Spleen (tissue), 11 donors: ENCODE data around the gene ARAP3. TPM values are rescaled to one million over a fixed set of nuclear protein-coding genes. Genes with fewer than 3 reads are reported as not detected.

Experiments used
- DNase-seq: peaks from one replicate; pipeline ENCODE4 v3.0.0-alpha.2; 2020
- H3K27ac ChIP-seq, 8 donors: fragments of 200-600 bp; sonication (generic) in 7 of 8; 1 replicate in 4 of 8; 2 replicates in 4 of 8; pipeline versions ENCODE4 v1.5.0 to v1.8.0; 2016 to 2021; ENCODE audit warnings: inconsistent platforms in 4 of 8, mild to moderate bottlenecking in 4 of 8, moderate library complexity in 1 of 8
- H3K27me3 ChIP-seq, 7 donors: fragments of 200-600 bp; sonication (generic) in 6 of 7; replicated peaks in 1 of 7; 1 replicate in 4 of 7; 2 replicates in 3 of 7; pipeline versions ENCODE4 v1.5.0 to v1.8.0; 2016 to 2021; ENCODE audit warnings: inconsistent platforms in 3 of 7, mild to moderate bottlenecking in 1 of 7
- H3K36me3 ChIP-seq, 6 donors: fragments of 200-600 bp; sonication (generic) in 5 of 6; 1 replicate in 4 of 6; 2 replicates in 2 of 6; pipeline versions ENCODE4 v1.5.0 to v1.8.0; 2016 to 2021; ENCODE audit warnings: inconsistent platforms in 2 of 6
- H3K4me1 ChIP-seq, 6 donors: fragments of 200-600 bp; sonication (generic) in 5 of 6; 1 replicate in 3 of 6; 2 replicates in 3 of 6; pipeline versions ENCODE4 v1.5.0 to v1.8.0; 2016 to 2021; ENCODE audit warnings: inconsistent platforms in 3 of 6
- H3K4me3 ChIP-seq, 8 donors: fragments of 200-600 bp; sonication (generic) in 7 of 8; 1 replicate in 4 of 8; 2 replicates in 4 of 8; pipeline versions ENCODE4 v1.5.0 to v1.8.0; 2016 to 2021; ENCODE audit warnings: inconsistent platforms in 4 of 8, mild to moderate bottlenecking in 4 of 8, moderate library complexity in 2 of 8
- H3K9me3 ChIP-seq, 8 donors: fragments of 200-600 bp; sonication (generic) in 7 of 8; 1 replicate in 4 of 8; 2 replicates in 4 of 8; pipeline versions ENCODE4 v1.5.0 to v1.8.0; 2016 to 2021; ENCODE audit warnings: inconsistent platforms in 4 of 8
- CTCF ChIP-seq, 11 experiments: fragments of 200-600 bp in 7 of 11; fragments of 450-650 bp in 4 of 11; sonication (generic) in 4 of 11; IDR thresholded peaks in 8 of 11; conservative IDR thresholded peaks in 3 of 11; 1 replicate in 7 of 11; 2 replicates in 4 of 11; pipeline versions ENCODE4 v1.4.0 to v1.8.0; 2016 to 2021; ENCODE audit warnings: antibody characterized with exemption in 11 of 11, inconsistent platforms in 4 of 11, mild to moderate bottlenecking in 1 of 11
- POLR2A ChIP-seq, 3 donors: fragments of 450-650 bp; IDR thresholded peaks; one replicate each; pipeline ENCODE4 v1.5.1; 2017; ENCODE audit warnings: antibody characterized with exemption in 3 of 3, mild to moderate bottlenecking in 1 of 3
- POLR2AphosphoS5 ChIP-seq, 3 donors: sonication (generic); formaldehyde crosslinking; IDR thresholded peaks; one replicate each; pipeline ENCODE4 v1.5.1; 2017; ENCODE audit warnings: antibody characterized with exemption in 3 of 3
- WGBS, 5 donors: extraction: QIAGEN DNeasy Blood & Tissue Kit in 3 of 5; methylation state at CpG; one replicate each; pipeline versions ENCODE4 v1.1.5 to v1.1.7; 2013 to 2018; 5-methylcytosine and 5-hydroxymethylcytosine counted together
- intact Hi-C: fragments of 100-400 bp; cut with DNase I; formaldehyde crosslinking; loops from one replicate; pipeline ENCODE4 v1.15.0; 2023; ENCODE audit warnings: low total_unique reads
- polyA plus RNA-seq, 3 donors: library from polyadenylated mRNA; stranded (reverse); fragments of 200-250 nt; gene quantifications; one replicate each; pipeline ENCODE4 v1.2.1, GENCODE V29; 2013
- total RNA-seq, 7 donors: library from RNA; depleted of rRNA in 3 of 7; stranded (reverse); fragments of >200 nt in 3 of 7; fragmentation: NEBNext Ultra II Directional in 4 of 7; extraction: Animal tissue kit (Norgen Biotek cat#: 25700) in 4 of 7; gene quantifications; one replicate each; pipeline versions ENCODE4 v1.1.0 to v1.2.1, GENCODE V29; 2016 to 2021
- donor health status: healthy with polysubstance abuse.
- donor health status: DM: no; HTN: no; CAD: no; lungs with moderate emphysema.
- donor health status: DM: no; HTN: no; CAD: no.
- donor health status: Bipolar disorder and iron deficiency.
- donor health status: healthy.
- donor health status: DM: no; HTN: no; CAD: no.
- donor health status: DM: yes; HTN: yes; CAD: no.

ARAP3 gene
- total and polyA plus RNA-seq, 10 donors, result 4.0 to 31.2 (median 16.0) TPM

- 75 to 95% (median 86%) methylated on average over 2 of the region's 2 CpGs for WGBS, 5 donors
These were observed 74.0 kb downstream of the ARAP3 start for GRCh38 chr5:141608046-141608445.

GRCh38 chr5:141605523-141606277 is 76.3 kb downstream of the ARAP3 start:
- peaks cover 61 to 100% (median 89%) of the 10 kb centered on the region in 6 donors for H3K4me1 ChIP-seq
- H3K27me3 ChIP-seq, result no peaks in the 10 kb centered on the region
- H3K9me3 ChIP-seq, result no peaks in the 10 kb centered on the region
- H3K36me3 ChIP-seq, result peaks cover 0 to 7% (median 0%) of the 10 kb centered on the region in 6 donors
- DNase-seq, result peak; percentile 80
- peak in 1 of 3 donors; percentile 83 for TF ChIP-seq POLR2AphosphoS5 (IDR thresholded peaks at IDR 0.05)
- TF ChIP-seq POLR2A (IDR thresholded peaks at IDR 0.05), result no peak
- peak in 6 of 11 experiments; percentile 8 to 41 (median 30) for TF ChIP-seq CTCF (IDR thresholded peaks at IDR 0.05 in 8 of 11, conservative IDR thresholded peaks at IDR 0.05 in 3 of 11)
- H3K27ac ChIP-seq, result peak overlapping the region; percentile 50 to 91 (median 88)
- peak overlapping the region in 1 of 8 donors; percentile 35 for H3K4me3 ChIP-seq
- intact Hi-C loops, result no loop called here
- 4 to 12% (median 6%) methylated on average over 6 of the region's 6 CpGs for WGBS, 5 donors

More at GRCh38 chr5:141608046-141608445, 74.0 kb downstream of the ARAP3 start:
- DNase-seq, result no peak
- H3K27ac ChIP-seq, result peak overlapping the region; percentile 14 to 91 (median 60)
- H3K27me3 ChIP-seq, result no peaks in the 10 kb centered on the region
- peaks cover 0 to 11% (median 0%) of the 10 kb centered on the region in 6 donors for H3K36me3 ChIP-seq
- intact Hi-C loops, result no loop called here
- H3K4me3 ChIP-seq, result no peak overlapping the region
- peaks cover 47 to 100% (median 87%) of the 10 kb centered on the region in 6 donors for H3K4me1 ChIP-seq
- no peak for TF ChIP-seq POLR2A (IDR thresholded peaks at IDR 0.05)
- TF ChIP-seq CTCF (IDR thresholded peaks at IDR 0.05 in 8 of 11, conservative IDR thresholded peaks at IDR 0.05 in 3 of 11), result no peak
- no peak for TF ChIP-seq POLR2AphosphoS5 (IDR thresholded peaks at IDR 0.05)
- H3K9me3 ChIP-seq, result no peaks in the 10 kb centered on the region

GRCh38 chr5:141603923-141604717 is 77.9 kb downstream of the ARAP3 start:
- Histone ChIP-seq H3K27me3 (no peaks in the 10 kb centered on the region), H3K4me3 (peak overlapping the region in 1 of 8 donors; percentile 35), H3K27ac (peak overlapping the region; percentile 5 to 91 (median 88)), H3K9me3 (no peaks in the 10 kb centered on the region), H3K36me3 (no peaks in the 10 kb centered on the region), H3K4me1 (peaks cover 56 to 100% (median 90%) of the 10 kb centered on the region in 6 donors)
- no peak for DNase-seq
- intact Hi-C loops, result no loop called here
- 38 to 48% (median 41%) methylated on average over 6 of the region's 6 CpGs for WGBS, 5 donors
- TF ChIP-seq POLR2A (IDR thresholded peaks at IDR 0.05) (no peak), POLR2AphosphoS5 (IDR thresholded peaks at IDR 0.05) (peak in 1 of 3 donors; percentile 55), CTCF (IDR thresholded peaks at IDR 0.05 in 8 of 11, conservative IDR thresholded peaks at IDR 0.05 in 3 of 11) (peak in 1 of 11 experiments; percentile 15)

Other genes starting within 250 kb of the ARAP3 start
- 10 to 100 TPM; 10.7 to 26.7 (median 22.5) TPM for gene PCDHGC3, start 206.3 kb downstream of the ARAP3 start, total RNA-seq
- 10 to 100 TPM in 2 of 3 donors, 1 to 10 TPM in 1; 7.0 to 12.7 (median 10.3) TPM for gene PCDHGC3, start 206.3 kb downstream of the ARAP3 start, polyA plus RNA-seq
- 1 to 10 TPM; 1.3 to 3.9 (median 2.6) TPM for gene PCDHGC4, start 197.2 kb downstream of the ARAP3 start, total RNA-seq
- under 1 TPM in 2 of 3 donors, not detected in 1; 0.03 TPM for gene PCDHGC4, start 197.2 kb downstream of the ARAP3 start, polyA plus RNA-seq
- 1 to 10 TPM in 5 of 7 donors, under 1 TPM in 2; 0.93 to 2.5 (median 1.2) TPM for gene PCDHGC5, start 193.1 kb downstream of the ARAP3 start, total RNA-seq
- gene PCDHGC5, start 193.1 kb downstream of the ARAP3 start, polyA plus RNA-seq, result under 1 TPM in 2 of 3 donors, not detected in 1; 0.02 to 0.10 TPM
- 100 to 1,000 TPM in 3 of 7 donors, 10 to 100 TPM in 4; 72.5 to 123 (median 93.0) TPM for gene DIAPH1, start 63.2 kb downstream of the ARAP3 start, total RNA-seq
- gene DIAPH1, start 63.2 kb downstream of the ARAP3 start, polyA plus RNA-seq, result 10 to 100 TPM; 35.4 to 46.5 (median 35.8) TPM
- 10 to 100 TPM; 51.1 to 71.3 (median 60.7) TPM for gene HDAC3, start 45.4 kb downstream of the ARAP3 start, total RNA-seq
- gene HDAC3, start 45.4 kb downstream of the ARAP3 start, polyA plus RNA-seq, result 100 to 1,000 TPM in 1 of 3 donors, 10 to 100 TPM in 2; 66.3 to 108 (median 89.3) TPM
- 10 to 100 TPM in 3 of 7 donors, 1 to 10 TPM in 4; 8.7 to 12.8 (median 9.9) TPM for gene RELL2, start 45.2 kb downstream of the ARAP3 start, total RNA-seq
- gene RELL2, start 45.2 kb downstream of the ARAP3 start, polyA plus RNA-seq, result 10 to 100 TPM; 13.7 to 26.2 (median 25.1) TPM
- gene FCHSD1, start 30.8 kb downstream of the ARAP3 start, total RNA-seq, result 10 to 100 TPM; 34.9 to 67.3 (median 47.9) TPM
- gene FCHSD1, start 30.8 kb downstream of the ARAP3 start, polyA plus RNA-seq, result 10 to 100 TPM; 20.4 to 37.6 (median 35.0) TPM
- gene PCDH1, start 196.2 kb upstream of the ARAP3 start, total RNA-seq, result 10 to 100 TPM in 2 of 7 donors, 1 to 10 TPM in 5; 2.6 to 11.4 (median 7.4) TPM
- 1 to 10 TPM in 2 of 3 donors, under 1 TPM in 1; 0.30 to 2.2 (median 1.4) TPM for gene PCDH1, start 196.2 kb upstream of the ARAP3 start, polyA plus RNA-seq
- gene DELE1, start 241.6 kb upstream of the ARAP3 start, total RNA-seq, result 100 to 1,000 TPM; 101 to 194 (median 149) TPM
- gene DELE1, start 241.6 kb upstream of the ARAP3 start, polyA plus RNA-seq, result 10 to 100 TPM; 36.1 to 83.3 (median 69.7) TPM